ENCODE measurements around the gene PDZD11.
"Not testable (repeated sequence)": the region's sequence is repeated elsewhere in the genome, so short reads cannot be mapped to it uniquely, and the experiment has no call there.

PDZD11 gene

GRCh38 chrX:70289793-70290770 lies at the start of gene PDZD11, which contains the start of gene KIF4A:
PDZD11 (minus strand) TSS chrX:70289927; CDS start chrX:70289341, 586 bp downstream.
KIF4A (plus strand) TSS chrX:70290104; CDS start chrX:70290459, 355 bp downstream.
- DNase-seq, result peak; percentile 44 to 50

- no peak for DNase-seq
Observed at GRCh38 chrX:70338290-70338689, 48.6 kb upstream of the PDZD11 start.

GRCh38 chrX:70336767-70337166 lies 47.0 kb upstream of the PDZD11 start:
- DNase-seq, result no peak

GRCh38 chrX:70332600-70332999 lies 42.9 kb upstream of the PDZD11 start:
- DNase-seq, result no peak

- DNase-seq, result no peak
Observed at GRCh38 chrX:70331161-70331560, 41.4 kb upstream of the PDZD11 start.

- no peak for DNase-seq
Observed at GRCh38 chrX:70324326-70324725, 34.6 kb upstream of the PDZD11 start.

GRCh38 chrX:70323628-70324027 lies 33.9 kb upstream of the PDZD11 start:
- not testable (repeated sequence) for DNase-seq

- DNase-seq, result no peak
Observed at GRCh38 chrX:70322784-70323183, 33.1 kb upstream of the PDZD11 start.

- DNase-seq, result no peak
Observed at GRCh38 chrX:70313503-70313902, 23.8 kb upstream of the PDZD11 start.

- DNase-seq, result no peak
Observed at GRCh38 chrX:70301716-70302115, 12.0 kb upstream of the PDZD11 start.

- DNase-seq, result no peak
Observed at GRCh38 chrX:70293621-70294020, 3.9 kb upstream of the PDZD11 start.

- no peak for DNase-seq
Observed at GRCh38 chrX:70292788-70293187, 3.1 kb upstream of the PDZD11 start.

GRCh38 chrX:70289168-70289792 lies 447 bp downstream of the PDZD11 start:
- no peak for DNase-seq

- no peak for DNase-seq
Observed at GRCh38 chrX:70281951-70282350, 7.8 kb downstream of the PDZD11 start, which contains the start of gene RAB41. RAB41 (plus strand) TSS chrX:70282172; CDS start chrX:70282218, 46 bp downstream.

GRCh38 chrX:70280573-70280972 lies 9.2 kb downstream of the PDZD11 start:
- DNase-seq, result no peak

- DNase-seq, result no peak
Observed at GRCh38 chrX:70279081-70279480, 10.6 kb downstream of the PDZD11 start.

- DNase-seq, result not testable (repeated sequence)
Observed at GRCh38 chrX:70274029-70274428, 15.7 kb downstream of the PDZD11 start.

- no peak for DNase-seq
Observed at GRCh38 chrX:70268034-70268433, 21.7 kb downstream of the PDZD11 start, which contains the start of gene ARR3. ARR3 (plus strand) TSS chrX:70268334; CDS start chrX:70269386, 1,052 bp downstream.

GRCh38 chrX:70264784-70265183 lies 24.9 kb downstream of the PDZD11 start:
- DNase-seq, result no peak

GRCh38 chrX:70262952-70263567 lies 26.7 kb downstream of the PDZD11 start:
- DNase-seq, result no peak

- no peak for DNase-seq
Observed at GRCh38 chrX:70260104-70260503, 29.6 kb downstream of the PDZD11 start, which contains the start of gene P2RY4. P2RY4 (minus strand) TSS chrX:70260204; CDS start chrX:70259624, 580 bp downstream.

GRCh38 chrX:70257423-70258288 lies 32.1 kb downstream of the PDZD11 start:
- DNase-seq, result no peak

Measured in activated CD4-positive, alpha-beta T cell treated with anti-CD3 and anti-CD28 coated beads, Interleukin-2, amount 50 U/mL, for 4 hours (primary cell).